LNCAP (cell line): ENCODE measurements around the gene GAB4.

Experiments used
- TF ChIP-seq, protein P1 (sequence below): fragments of 450-650 bp; IDR thresholded peaks from 2 replicates; pipeline ENCODE4 v1.5.1; 2017; ENCODE audit warnings: mild to moderate bottlenecking

The GAB4 gene

GRCh38 chr22:16967453-16968217, 40.4 kb downstream of the GAB4 start:
- TF ChIP-seq, protein P1, sequence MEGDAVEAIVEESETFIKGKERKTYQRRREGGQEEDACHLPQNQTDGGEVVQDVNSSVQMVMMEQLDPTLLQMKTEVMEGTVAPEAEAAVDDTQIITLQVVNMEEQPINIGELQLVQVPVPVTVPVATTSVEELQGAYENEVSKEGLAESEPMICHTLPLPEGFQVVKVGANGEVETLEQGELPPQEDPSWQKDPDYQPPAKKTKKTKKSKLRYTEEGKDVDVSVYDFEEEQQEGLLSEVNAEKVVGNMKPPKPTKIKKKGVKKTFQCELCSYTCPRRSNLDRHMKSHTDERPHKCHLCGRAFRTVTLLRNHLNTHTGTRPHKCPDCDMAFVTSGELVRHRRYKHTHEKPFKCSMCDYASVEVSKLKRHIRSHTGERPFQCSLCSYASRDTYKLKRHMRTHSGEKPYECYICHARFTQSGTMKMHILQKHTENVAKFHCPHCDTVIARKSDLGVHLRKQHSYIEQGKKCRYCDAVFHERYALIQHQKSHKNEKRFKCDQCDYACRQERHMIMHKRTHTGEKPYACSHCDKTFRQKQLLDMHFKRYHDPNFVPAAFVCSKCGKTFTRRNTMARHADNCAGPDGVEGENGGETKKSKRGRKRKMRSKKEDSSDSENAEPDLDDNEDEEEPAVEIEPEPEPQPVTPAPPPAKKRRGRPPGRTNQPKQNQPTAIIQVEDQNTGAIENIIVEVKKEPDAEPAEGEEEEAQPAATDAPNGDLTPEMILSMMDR: no peak

DNA sequence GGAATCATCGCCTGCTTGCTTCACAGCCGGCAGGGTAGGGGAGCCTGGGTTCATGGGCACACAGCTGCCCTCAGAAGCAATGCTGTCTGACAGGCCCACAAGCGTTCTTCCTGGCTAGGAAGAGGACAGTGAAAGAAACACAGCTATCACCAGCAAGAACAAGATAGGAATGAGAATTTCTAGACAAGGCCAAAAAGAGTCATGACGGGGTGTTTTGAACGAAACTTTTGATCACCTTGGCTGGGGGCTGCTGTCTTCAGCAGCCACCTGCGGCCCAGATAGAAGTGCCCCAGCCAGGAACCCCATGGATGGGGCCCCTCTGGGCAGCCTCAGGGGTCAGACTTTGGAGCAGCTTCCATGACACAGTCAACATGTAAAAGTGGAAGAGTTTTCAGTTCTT, 41.8 kb downstream of the GAB4 start:
- TF ChIP-seq, protein P1: no peak

DNA sequence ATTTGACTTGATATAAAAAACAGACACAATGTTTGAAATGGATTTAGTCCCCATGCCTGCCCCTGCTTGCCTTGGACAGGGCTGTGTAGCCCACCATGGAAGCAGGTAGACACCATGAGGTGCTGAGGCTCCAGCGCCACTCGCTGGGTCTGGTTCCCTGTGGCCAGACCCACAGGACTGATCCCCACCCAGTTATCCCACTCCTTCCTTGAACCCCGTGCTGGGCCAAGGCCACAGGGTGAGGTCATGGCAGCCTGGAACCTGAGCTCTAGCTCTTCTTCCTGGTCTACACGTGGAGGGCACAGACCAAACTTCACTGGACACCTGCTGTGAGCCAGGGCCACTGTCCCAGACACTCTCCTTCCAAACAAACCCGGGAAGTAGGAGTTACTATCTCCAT, 42.5 kb downstream of the GAB4 start:
- TF ChIP-seq, protein P1: no peak

DNA sequence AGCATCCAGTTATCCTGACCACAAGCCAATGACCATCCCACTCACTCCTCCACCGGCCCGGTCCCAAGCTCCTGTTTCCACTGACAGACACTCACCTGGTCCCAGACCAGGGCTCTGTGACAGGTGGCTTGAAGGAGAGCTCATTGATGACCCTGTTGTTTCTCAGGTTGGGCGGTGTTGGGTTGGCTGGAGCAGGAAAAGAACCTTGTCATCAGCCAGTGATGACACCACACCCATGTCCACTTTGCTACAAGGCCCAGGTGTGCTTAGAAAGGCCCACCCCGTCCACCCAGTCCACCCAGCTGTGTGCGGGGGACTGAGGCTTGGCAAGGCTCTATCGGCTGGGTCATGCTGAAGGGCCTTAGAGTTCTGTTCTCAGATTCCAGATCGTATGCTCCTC, 42.9 kb downstream of the GAB4 start:
- TF ChIP-seq, protein P1: no peak

DNA sequence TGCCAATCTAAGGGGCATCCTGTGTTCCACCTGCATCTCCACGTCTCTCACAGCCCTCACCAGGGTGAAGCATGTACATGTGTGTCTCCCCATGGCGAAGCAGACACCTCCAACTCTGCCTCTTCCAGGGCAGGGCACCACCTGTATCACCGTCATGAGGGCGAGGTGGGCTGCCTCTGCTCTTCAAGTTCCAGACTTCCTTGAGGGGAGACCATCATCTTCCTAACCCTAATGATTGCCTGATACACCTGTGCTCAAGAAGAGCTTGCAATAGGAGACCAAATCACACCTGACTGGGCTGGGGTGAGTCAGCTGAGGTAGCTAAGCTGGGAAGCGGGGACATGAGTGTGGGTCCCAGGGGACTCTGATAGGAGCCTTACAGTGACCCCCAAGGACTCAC, 43.7 kb downstream of the GAB4 start:
- TF ChIP-seq, protein P1: no peak

DNA sequence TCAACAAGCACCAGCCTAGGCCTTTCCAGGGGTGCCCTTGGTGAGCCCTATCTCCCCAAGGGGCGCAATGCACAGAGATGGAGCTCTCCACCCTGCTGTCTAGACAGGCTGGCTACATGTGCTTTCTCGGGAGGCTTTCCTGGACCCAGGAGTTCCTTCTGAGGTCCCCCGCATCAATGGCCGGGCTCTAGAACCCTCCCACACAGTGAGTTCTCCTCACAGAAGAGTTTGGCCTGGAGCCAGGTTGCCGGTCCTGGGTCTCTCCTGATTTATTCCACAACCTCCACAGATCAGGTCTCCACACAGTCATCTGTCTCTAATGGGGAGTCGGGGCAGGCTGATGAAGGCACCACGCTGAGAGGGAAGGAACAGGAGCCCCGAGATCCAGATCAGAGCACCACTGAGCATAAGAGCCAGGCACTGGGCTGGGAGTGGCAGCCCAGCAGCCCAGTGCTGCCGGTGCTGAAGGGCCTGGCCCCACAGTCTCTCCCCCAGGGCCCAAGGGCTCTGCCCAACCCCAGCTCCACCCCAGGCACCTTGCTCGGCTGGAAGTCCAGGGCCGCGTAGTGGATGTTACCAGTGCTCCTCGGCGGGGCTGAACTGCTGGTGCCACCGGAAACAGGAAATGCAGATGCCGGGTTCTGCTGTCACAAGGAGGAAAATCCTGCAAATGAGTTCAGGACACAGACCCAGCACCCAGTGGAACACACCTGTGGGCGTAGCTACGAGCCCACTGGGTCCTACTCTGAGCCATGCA, 44.7 kb downstream of the GAB4 start:
- TF ChIP-seq, protein P1: no peak

DNA sequence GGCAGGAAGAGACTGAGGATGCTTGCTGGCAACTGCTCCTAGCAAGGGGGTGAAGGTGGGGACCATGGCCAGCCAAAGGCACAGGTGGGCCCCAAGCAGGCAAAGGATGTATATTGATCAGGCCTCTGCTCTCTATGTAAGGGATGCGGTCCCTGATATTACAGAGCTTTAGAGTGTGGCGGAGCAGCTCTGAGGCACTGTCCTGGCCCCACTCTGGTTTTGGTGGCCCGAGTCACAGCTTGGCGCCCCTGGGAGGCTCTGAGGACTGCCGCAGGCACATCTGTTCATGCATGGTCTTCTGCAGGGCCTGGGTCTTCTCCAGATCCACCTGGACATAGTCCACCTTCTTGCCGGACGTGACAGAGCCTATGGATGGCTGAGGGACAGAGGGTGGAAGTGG, 45.5 kb downstream of the GAB4 start:
- TF ChIP-seq, protein P1: no peak
